HTERT RPE-1 (cell line): ENCODE results near the gene KIF26A.
"Not testable (repeated sequence)": the region's sequence is repeated elsewhere in the genome, so short reads cannot be mapped to it uniquely, and the experiment has no call there.

Experiments
- in situ Hi-C: fragments of 300-500 bp; cut with MboI; formaldehyde crosslinking; loops from 4 replicates; pipeline ENCODE4 v1.14.3; 2020; ENCODE audit warnings: low sequenced_read_pairs

KIF26A gene

DNA sequence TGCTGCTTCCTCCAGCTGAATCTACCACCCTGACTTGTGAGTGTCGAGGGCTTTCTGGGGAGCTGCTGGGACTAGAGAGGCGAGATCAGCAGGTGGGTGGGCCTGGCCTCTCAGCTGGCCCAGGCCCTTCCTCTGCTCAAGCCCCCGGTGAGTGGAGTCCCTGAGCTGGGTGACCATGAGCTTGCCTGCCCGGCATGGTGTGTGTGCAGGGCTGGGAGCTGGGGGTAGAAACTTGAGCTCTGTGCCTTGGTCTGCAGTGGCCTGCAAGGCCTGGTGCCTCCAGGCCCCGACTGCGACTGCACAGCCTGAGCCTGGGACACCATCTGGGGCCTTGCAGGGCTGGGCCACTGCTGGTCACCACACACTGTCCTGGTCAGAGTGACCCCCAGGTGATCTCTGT lies 67.4 kb downstream of the KIF26A start:
- in situ Hi-C loops = no loop called here

DNA sequence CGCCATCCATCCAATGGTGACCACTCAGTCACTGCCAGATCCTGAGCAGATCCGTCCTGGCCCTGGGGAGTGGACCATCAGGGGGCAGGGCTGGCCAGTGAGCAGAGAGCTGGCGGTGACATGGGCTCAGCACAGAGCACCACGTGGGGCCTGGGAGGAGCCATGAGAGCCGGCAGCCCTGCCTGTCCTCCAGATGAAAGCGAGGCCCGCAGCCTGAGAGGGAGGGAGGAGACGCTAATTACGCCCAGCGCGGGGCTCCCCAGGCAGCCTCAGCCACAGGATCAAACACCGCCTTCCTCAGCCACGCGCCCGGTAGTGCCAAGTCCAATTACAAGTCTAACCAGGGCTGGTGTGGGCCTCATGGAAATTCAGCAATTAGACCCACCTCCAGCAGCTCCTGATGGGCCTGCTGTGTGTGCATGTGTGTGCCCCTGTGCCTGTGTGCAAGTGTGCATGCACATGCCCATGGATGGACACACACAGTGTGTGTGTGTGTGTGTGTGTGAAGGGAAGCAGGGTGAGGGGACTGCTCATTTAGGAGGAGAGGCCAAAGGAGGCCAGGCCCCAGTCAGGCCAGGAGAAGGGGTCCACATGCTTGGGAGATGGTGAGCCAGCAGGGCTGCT lies 68.0 kb downstream of the KIF26A start:
- in situ Hi-C loops = no loop called here

DNA sequence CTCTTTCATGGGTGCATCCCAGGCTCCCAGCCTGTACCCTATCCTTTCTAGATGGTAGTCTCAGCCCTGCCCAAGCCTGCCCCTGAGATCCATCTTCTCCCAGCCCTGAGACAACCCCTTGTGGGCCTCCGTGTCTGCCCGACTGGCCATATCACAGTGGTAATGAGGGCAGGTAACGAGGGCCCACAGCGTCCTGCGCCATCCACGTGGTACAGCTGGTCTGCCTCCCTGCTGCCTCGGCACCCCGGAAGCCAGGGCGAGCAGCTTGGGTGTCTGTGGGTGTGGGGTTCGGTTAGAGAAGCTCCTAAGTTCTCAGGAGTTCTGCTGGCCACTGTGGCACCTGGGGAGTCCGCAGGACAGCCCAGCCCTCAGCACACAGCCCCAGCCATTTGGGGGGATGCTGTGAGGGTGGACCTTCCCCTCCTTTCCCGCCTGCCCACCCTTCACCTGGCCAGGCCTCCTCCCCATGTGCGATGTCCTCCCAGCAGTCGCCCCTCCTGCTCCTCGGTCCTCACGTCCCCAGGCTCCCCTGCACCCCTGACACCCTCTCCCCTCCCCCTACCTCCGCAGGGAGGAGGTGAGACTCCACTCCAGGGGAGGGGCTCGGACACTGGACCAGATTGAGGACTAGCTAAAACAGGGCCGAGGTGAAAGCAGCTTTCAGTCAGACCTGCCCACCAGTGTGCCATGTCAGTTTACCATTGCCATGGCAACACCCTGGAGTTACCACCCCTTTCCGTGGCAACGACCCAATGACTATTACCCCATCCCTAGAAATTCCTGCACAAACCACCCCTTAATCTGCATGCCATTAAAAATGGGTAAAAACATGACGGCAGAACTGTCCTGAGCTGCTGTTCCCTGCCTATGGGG lies 69.0 kb downstream of the KIF26A start:
- in situ Hi-C loops = no loop called here

DNA sequence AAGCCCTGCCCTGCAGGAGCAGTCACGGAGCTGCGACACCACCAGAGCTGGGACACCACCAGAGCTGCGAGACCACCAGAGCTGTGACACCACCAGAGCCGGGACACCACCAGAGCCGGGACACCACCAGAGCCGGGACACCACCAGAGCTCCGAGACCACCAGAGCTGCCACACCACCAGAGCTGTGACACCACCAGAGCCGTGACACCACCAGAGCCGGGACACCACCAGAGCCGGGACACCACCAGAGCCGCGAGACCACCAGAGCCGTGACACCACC lies 69.6 kb downstream of the KIF26A start:
- in situ Hi-C loops = not testable (repeated sequence)

DNA sequence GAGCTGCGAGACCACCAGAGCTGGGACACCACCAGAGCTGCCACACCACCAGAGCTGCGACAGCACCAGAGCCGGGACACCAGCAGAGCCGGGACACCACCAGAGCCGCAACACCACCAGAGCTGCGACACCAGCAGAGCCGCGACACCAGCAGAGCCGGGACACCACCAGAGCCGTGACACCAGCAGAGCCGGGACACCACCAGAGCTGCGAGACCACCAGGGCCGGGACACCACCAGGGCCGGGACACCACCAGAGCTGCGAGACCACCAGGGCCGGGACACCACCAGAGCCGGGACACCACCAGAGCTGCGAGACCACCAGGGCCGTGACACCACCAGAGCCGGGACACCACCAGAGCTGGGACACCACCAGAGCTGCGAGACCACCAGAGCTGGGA lies 69.9 kb downstream of the KIF26A start:
- in situ Hi-C loops = not testable (repeated sequence)

DNA sequence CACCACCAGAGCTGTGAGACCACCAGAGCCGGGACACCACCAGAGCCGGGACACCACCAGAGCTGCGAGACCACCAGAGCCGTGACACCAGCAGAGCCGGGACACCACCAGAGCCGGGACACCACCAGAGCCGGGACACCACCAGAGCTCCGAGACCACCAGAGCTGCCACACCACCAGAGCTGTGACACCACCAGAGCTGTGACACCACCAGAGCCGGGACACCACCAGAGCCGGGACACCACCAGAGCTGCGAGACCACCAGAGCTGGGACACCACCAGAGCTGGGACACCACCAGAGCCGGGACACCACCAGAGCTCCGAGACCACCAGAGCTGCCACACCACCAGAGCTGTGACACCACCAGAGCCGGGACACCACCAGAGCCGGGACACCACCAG lies 70.7 kb downstream of the KIF26A start:
- in situ Hi-C loops = not testable (repeated sequence)

DNA sequence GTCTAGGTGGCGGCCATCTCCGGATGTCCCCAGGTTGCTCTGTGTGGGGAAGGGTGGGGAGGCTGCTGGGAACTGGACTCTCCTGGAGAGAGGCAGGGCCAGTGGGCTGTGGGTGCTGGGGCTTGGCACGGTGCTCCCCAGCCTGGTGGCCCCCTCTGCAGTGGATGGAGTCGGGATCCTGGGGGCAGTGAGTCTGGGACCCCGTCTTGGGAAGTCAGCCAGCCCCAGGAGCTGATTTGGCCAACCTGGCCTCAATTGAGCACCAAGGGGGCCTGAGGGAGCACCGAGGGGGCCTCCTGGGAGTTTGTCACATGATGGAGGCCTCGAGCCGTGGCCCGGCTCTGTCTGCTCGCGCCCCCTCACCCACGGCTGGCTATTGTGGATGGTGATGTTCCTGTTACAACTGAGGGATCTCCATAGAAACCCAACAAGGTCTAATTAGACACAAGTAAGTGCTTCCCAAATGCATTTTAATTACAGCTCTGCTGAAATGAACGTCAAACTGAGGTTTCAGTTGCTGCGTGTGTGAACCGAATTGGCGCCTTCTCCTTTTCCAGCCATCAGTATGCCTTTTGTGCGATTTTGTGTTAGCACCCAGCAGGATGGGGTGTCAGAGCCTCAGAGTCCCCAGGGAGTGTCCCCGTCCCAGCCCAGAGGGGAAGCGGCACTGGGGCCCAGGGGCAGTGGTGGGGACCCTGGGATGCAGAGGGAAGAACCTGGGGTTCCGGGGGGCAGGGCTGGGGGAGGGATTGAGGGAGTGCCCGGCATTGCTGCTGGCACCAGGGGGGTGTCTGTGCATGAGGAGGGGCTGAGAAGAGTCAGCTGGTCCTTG lies 71.8 kb downstream of the KIF26A start:
- in situ Hi-C loops = no loop called here

DNA sequence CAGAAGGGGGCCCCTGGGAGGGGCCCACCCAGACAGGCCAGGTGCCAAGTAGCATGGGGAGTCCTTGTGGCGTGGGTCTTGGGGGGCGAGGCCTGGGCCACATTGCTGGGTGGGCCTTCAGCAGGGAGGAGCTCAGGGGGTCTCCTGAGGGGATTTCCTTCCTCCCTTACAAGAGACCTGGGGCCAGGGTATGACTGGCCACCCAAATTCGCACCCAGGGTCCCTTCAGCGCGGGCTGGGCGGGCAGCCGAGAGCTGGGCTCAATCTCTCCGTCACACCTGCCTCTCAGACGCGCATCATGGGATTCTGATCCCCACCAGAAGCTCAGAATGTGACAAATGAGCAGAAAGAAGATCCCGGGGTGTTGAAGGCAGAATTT lies 72.4 kb downstream of the KIF26A start:
- in situ Hi-C loops = no loop called here

DNA sequence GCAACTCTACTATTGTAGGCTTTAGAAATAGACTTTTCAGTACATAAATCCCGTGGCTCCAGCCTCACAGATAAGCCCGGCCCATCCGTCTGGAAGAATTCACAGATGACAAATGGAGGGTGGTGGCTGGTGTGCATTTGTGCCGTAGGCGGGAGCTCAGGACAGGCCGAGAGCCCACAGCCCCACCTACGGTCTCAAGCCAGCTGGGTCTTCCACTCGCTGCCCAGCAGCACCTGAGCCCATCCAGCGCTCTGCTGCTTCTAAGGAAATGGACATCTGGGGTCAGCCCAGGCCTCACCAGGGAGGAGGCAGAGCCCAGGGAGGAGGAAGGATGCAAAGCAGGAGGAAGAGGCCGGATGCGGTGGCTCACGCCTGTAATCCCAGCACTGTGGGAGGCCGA lies 72.8 kb downstream of the KIF26A start:
- in situ Hi-C loops = no loop called here

DNA sequence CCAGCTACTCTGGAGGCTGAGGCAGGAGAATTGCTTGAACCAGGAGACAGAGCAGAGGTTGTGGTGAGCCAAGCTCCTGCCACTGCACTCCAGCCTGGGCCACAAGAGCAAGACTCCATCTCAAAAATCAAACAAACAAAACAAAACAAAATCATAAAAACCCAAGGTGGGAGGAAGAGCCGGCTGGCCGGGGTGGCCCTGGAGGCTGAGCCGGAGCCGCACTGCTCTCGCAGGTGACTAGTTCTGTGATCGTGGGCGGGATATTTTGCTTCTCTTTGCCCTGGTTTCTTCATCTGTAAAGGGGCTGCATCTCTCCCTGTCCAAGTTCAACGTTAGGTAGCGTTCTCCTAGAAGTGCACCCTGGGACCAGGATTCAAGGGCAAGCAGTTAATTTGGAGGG lies 73.4 kb downstream of the KIF26A start:
- in situ Hi-C loops = no loop called here

DNA sequence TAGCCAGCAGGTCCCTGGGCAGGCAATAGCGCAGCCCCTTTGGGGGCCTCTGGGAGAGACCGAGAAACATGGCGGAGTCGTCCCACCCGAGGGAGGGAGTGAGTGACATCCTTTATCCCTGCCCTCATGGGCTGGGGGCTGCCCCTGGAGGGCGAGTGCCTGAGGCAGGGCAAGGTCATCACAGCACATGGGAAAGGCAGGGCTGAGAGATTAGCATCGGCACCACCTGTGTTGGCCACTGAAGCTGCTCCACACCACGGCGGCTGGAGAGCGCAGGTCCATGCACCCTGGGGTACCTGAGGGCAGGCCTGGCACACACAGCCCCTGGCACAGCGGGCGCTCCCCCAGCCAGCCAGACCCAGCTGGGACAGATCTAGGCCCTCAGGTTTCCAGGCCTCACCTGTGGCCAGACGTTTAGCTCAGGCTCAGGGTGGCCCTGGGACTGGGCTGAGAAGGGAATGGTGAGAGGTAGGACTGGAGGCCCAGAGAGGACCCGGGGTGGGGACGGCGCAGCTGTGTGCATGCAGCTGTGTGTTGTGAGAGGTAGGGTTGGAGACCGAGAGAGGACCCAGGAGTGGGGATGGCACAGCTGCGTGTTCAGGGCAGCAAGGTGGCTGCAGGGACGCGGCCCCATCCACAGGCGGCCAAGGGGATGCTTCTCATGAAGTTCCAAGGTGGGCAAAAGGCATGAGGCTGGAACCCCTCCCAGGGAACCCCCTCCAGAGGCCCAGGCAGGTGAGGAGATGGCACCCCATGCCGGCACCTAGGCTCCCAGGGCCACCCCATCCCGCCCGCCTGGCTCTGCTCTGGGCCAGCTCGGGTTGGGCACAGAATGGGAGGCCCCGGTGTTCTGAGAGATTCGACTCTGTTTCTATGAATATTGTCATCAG lies 74.1 kb downstream of the KIF26A start:
- in situ Hi-C loops = no loop called here

DNA sequence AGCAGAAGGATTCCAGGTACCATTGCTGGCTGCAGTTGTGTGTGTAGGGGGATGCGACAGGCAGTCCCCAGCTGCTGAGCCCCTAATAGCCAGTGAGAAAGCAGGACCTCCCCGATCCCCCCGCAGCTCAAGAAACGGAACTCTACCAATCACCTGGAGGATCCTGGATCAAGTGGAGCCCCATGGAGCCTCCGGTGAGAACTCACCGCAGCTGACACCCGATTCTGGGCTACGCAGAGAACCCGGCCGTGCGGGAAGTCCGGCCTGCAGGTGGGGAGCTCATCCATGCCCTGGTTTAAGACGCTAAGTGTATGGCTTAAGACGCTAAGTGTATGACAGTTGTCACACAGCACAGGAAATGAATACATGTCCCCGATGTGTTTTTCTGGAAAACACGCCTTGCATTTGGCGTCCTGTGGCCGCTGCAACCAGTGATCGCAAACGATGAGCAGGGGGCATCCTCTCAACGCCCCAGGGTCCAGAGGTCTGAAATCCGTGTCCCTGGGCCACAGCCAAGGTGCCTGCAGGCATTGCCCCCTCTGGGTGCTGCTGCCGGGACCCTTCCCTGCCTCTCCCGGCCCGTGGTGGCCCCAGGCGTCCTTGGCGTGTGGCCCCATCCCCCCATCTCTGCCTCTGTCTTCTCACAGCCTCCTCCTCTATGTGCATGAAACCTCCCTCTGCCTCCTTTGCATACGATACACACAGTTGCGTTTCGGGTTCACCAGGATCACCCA lies 75.1 kb downstream of the KIF26A start:
- in situ Hi-C loops = no loop called here

DNA sequence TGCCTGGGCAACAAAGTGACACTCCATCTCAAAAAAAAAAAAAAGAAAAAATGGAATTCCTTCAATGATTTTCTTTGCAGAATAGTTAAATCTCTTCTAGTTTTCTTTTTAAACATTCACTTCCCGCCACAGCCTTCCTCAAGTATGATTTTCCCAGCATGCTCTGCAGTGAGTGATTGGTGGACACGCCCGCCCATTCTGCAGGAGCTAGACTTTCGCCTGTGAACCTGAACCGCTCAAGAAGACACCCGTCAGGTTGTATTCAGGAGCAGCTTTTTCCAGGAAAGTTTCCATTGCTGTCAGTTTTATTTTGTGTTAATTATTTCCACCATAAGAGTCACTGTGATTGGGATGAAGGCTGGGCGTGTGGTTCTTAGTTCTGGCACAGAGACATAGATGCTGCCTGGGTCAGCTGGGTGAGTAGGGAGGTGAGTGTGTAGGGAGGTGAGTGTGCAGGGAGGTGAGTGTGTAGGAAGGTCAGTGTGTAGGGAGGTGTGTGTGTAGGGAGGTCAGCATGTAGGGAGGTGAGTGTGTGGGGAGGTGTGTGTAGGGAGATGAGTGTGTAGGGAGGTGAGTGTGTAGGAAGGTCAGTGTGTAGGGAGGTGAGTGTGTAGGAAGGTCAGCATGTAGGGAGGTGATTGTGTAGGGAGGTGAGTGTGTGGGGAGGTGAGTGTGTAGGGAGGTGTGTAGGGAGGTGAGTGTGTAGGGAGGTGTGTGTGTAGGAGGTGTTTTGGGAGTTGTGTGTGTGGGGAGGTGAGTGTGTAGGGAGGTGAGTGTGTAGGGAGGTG lies 76.2 kb downstream of the KIF26A start:
- in situ Hi-C loops = no loop called here

DNA sequence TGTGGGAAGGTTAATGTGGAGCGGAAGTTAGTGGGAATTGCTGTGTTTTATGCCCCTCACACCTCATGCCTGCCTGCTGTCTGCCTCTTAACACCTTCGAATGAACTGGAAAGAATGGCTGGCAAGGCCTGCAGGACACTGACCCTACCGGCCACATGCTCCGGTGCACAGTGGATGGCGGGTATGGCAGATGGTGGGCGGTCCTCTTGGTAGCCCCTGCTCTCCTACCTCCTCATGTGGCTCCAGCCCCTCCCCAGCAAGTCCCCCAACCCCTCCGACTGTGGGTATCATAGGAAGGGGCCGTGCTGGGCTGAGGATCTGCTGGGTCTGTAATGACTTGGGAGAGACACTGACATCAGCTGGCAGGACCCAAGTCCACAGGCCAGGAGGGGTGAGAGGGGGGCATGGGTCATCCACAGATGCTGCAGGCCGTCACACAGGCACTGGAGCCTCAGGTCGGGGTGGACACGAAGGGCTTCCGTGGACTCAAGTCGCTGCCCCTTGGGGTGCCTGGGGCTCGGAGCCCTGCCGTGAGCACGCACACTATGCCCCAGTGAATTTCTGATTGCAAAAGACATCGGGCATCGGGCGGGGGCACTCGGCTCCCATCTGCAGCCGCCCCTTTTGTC lies 77.4 kb downstream of the KIF26A start:
- in situ Hi-C loops = no loop called here

DNA sequence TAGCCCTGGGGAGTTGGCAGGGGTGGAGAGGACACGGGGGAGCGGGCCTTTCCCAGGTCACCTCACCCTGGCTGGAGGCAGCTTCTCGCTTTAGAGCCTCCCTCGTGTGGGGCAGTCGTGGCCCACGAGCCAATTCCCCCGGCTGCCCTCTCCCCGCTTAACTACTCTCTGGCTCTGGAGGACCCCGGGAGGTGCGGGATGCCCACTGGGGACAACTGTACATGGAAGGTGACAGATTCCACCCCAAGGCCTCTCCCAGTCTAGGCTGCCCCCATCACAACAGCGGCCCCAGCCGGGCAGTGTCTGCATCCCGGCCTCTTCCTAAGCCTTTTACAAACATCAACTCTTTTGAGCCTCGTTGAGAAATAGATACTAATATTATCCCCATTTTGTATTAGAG lies 78.1 kb downstream of the KIF26A start:
- in situ Hi-C loops = no loop called here

DNA sequence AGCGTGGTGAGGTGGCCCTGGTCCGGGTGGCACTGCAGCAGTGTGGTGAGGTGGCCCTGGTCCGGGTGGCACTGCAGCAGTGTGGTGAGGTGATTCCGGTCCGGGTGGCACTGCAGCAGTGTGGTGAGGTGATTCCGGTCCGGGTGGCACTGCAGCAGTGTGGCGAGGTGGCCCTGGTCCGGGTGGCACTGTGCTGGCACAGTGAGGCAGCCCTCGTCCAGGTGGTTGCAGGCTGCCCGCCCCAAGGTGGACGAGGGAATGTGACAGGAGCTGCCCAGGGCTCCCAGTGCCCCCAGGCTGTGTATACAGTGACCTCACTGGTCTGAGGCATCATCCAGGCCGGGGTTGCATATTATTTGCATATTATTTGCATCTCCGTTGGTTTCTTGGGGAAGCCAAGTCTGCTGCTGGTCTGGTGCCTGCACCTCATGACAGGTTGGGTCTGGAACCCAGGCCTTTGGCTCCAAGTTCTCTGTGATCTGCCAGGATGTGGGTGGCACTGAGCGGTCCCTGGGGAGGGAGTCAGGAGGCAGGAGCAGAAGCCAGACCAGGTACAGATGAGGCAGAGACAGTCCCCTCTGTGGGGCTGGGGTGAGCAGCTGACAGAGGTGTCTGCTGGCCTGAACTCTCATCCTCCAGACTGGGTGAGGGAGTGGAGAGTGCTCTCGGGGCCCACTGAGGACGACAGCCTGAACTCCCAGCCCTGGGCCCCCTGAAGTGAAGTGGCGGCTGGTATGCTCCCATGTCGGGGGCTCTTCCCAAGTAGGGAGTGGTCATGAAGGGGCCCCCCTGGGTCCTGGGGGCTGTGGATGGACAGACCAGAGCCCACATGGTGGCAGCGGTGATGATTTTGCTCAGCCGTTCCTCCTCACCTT lies 79.3 kb downstream of the KIF26A start:
- in situ Hi-C loops = no loop called here

DNA sequence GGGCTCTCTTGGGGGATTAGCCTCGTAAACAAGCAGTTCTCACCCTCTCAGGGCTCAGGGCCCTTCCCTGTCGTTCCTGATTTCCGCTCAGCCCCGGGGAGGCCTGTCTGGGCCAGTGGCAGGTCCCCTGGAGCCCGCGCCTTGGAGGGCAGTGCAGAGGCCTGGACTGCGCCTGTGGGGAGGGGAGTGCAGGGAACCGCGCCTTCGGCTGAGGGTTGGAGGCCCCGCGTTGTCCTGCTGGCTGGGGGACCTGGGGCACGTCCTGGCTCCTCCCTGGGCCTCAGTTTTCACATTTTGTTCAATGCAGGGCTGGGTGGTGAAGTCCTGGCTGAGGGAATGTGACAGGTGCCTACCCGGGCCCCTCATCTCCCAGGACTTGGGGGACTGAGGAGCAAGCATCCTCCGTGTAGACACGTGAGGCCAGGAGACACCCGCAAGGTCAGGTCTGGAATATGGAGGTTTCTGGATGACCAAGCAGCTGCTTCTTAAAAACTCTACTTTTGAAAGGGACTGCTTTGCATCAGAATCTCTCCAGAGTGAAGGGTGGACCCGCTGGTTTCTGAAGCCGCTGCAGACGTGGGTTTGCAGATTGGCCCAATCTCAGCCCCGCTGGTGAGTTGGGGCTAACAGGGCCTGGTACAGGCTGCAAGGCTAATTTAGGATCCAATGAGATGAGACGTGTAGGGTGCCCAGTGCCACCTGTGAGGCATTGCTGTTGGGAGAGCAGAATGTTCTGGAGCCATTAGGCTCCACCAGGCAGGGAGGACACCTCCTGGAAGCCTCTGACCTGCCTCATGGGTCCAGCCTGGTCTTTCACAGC lies 80.2 kb downstream of the KIF26A start:
- in situ Hi-C loops = no loop called here
